H1 (cell line): Measurements from ENCODE around the gene NR2C2. TPM values are rescaled to one million over a fixed set of nuclear protein-coding genes. Genes with fewer than 3 reads are reported as not detected.
A peak's percentile ranks its signal among the peaks of the same experiment; 100 is the strongest.

Experiments
- CTCF ChIA-PET: fragments of 300-600 bp; sonication (Branson Sonifier 250); formaldehyde crosslinking; loops from one replicate; lab custom pipeline; 2021; ENCODE audit not compliant: partially characterized antibody; lab: Charles Lee
- POLR2A ChIA-PET: fragments of 300-600 bp; sonication (Branson Sonifier 250); formaldehyde crosslinking; loops from one replicate; lab custom pipeline; 2021; ENCODE audit warnings: inconsistent platforms; ENCODE audit not compliant: partially characterized antibody; lab: Charles Lee
- DNase-seq, 2 experiments: peaks; one replicate each; pipeline versions ENCODE4 v3.0.0 to v3.0.0-alpha.2; 2010 to 2022; ENCODE audit warnings: low spot score in 2 of 2, low read depth in 1 of 2, mixed read lengths in 1 of 2
- FAIRE-seq: peaks from 2 replicates; lab custom pipeline; 2011; peaks lifted over from hg19 to GRCh38; lab: Jason Lieb, UNC
- H2AFZ ChIP-seq: 2 replicates; pipeline ENCODE4 v1.8.1; 2012; ENCODE audit warnings: low read length, inconsistent platforms
- H2AK5ac ChIP-seq: 2 replicates; pipeline ENCODE4 v1.6.1; 2013; ENCODE audit warnings: low read depth, low read length
- H2BK120ac ChIP-seq: replicated peaks from 2 replicates; pipeline ENCODE3; 2013; ENCODE audit warnings: low read depth, low read length, inconsistent platforms
- H2BK12ac ChIP-seq: 2 replicates; pipeline ENCODE4 v1.6.1; 2013; ENCODE audit warnings: low read depth, low read length
- H2BK15ac ChIP-seq: 2 replicates; pipeline ENCODE4 v1.6.1; 2013; ENCODE audit warnings: low read length
- H2BK20ac ChIP-seq: 2 replicates; pipeline ENCODE4 v1.6.1; 2013; ENCODE audit warnings: low read length
- H2BK5ac ChIP-seq: 2 replicates; pipeline ENCODE4 v1.6.1; 2013; ENCODE audit warnings: low read depth, low read length
- H3K14ac ChIP-seq: 2 replicates; pipeline ENCODE4 v1.6.1; 2013; ENCODE audit warnings: inconsistent platforms; ENCODE audit not compliant: insufficient read length
- H3K18ac ChIP-seq: 2 replicates; pipeline ENCODE4 v1.6.1; 2013; ENCODE audit warnings: low read length; ENCODE audit errors: extremely low read depth
- H3K23ac ChIP-seq: 2 replicates; pipeline ENCODE4 v1.6.1; 2013; ENCODE audit warnings: inconsistent platforms; ENCODE audit not compliant: insufficient read length
- H3K23me2 ChIP-seq: 2 replicates; pipeline ENCODE4 v1.6.1; 2013; ENCODE audit warnings: low read depth, low read length
- H3K27ac ChIP-seq: 2 replicates; pipeline ENCODE4 v1.6.1; 2011; ENCODE audit warnings: low read depth, low read length, inconsistent platforms
- H3K27me3 ChIP-seq, 4 experiments: replicated peaks in 1 of 4; 1 replicate in 1 of 4; 2 replicates in 3 of 4; pipeline versions ENCODE4 v1.6.1 to v1.8.1; 2011 to 2013; ENCODE audit warnings: low read length in 3 of 4, mild to moderate bottlenecking in 3 of 4, inconsistent platforms in 2 of 4, mixed read lengths in 2 of 4, moderate library complexity in 1 of 4; ENCODE audit not compliant: control insufficient read depth in 3 of 4, insufficient read depth in 3 of 4; ENCODE audit errors: extremely low read depth in 1 of 4
- H3K36me3 ChIP-seq, 4 experiments: 2 replicates each; pipeline versions ENCODE4 v1.6.1 to v1.8.1; 2011 to 2013; ENCODE audit warnings: mild to moderate bottlenecking in 4 of 4, low read length in 3 of 4, moderate library complexity in 2 of 4, control low read depth in 1 of 4, inconsistent platforms in 1 of 4; ENCODE audit not compliant: insufficient read depth in 4 of 4, control insufficient read depth in 2 of 4
- H3K4ac ChIP-seq: replicated peaks from 2 replicates; pipeline ENCODE3; 2013; ENCODE audit warnings: low read length, low read depth, mixed read lengths, inconsistent platforms; ENCODE audit not compliant: insufficient read length
- H3K4me1 ChIP-seq, 4 experiments: replicated peaks in 1 of 4; 1 replicate in 1 of 4; 2 replicates in 3 of 4; pipeline versions ENCODE4 v1.6.1 to v1.8.1; 2011 to 2013; ENCODE audit warnings: low read length in 3 of 4, inconsistent platforms in 2 of 4, mixed read lengths in 1 of 4; ENCODE audit not compliant: insufficient read depth in 4 of 4, control insufficient read depth in 3 of 4
- H3K4me2 ChIP-seq, 2 experiments: 2 replicates each; pipeline versions ENCODE4 v1.6.1 to v1.8.1; 2011 to 2013; ENCODE audit warnings: low read depth in 2 of 2, low read length in 2 of 2, control low read depth in 1 of 2, inconsistent platforms in 1 of 2, mild to moderate bottlenecking in 1 of 2; ENCODE audit not compliant: insufficient read depth in 1 of 2
- H3K4me3 ChIP-seq, 4 experiments: fragments of 200-600, 300-600 bp in 1 of 4; sonication (generic), shearing (Covaris generic), sonication (Bioruptor Twin) in 1 of 4; 2 replicates each; pipeline versions ENCODE4 v1.5.1 to v1.8.1; 2011 to 2016; ENCODE audit warnings: low read length in 4 of 4, low read depth in 3 of 4, control low read depth in 2 of 4, inconsistent platforms in 2 of 4, mild to moderate bottlenecking in 2 of 4, mixed read lengths in 1 of 4, moderate library complexity in 1 of 4; ENCODE audit not compliant: insufficient read depth in 2 of 4; ENCODE audit errors: extremely low read depth in 1 of 4
- H3K56ac ChIP-seq: replicated peaks from 2 replicates; pipeline ENCODE3; 2013; ENCODE audit warnings: low read depth, mild to moderate bottlenecking, mixed read lengths, low read length, inconsistent platforms; ENCODE audit not compliant: insufficient read length
- H3K79me1 ChIP-seq: 2 replicates; pipeline ENCODE4 v1.6.1; 2013; ENCODE audit warnings: low read depth, low read length, control low read depth
- H3K79me2 ChIP-seq, 2 experiments: 2 replicates each; pipeline versions ENCODE4 v1.6.1 to v1.8.1; 2012 to 2013; ENCODE audit warnings: low read length in 2 of 2, mild to moderate bottlenecking in 2 of 2, inconsistent platforms in 1 of 2; ENCODE audit not compliant: insufficient read depth in 2 of 2, control insufficient read depth in 1 of 2
- H3K9ac ChIP-seq, 4 experiments: replicated peaks in 1 of 4; 1 replicate in 1 of 4; 2 replicates in 3 of 4; pipeline versions ENCODE4 v1.6.1 to v1.8.1; 2011 to 2013; ENCODE audit warnings: low read depth in 3 of 4, low read length in 3 of 4, control low read depth in 2 of 4, mild to moderate bottlenecking in 2 of 4, moderate library complexity in 2 of 4, inconsistent platforms in 1 of 4; ENCODE audit errors: extremely low read depth in 1 of 4
- H3K9me3 ChIP-seq, 2 experiments: 2 replicates each; pipeline versions ENCODE4 v1.6.1 to v1.8.1; 2012 to 2013; ENCODE audit warnings: mild to moderate bottlenecking in 2 of 2, moderate library complexity in 2 of 2, control low read depth in 1 of 2, inconsistent platforms in 1 of 2, low read depth in 1 of 2, low read length in 1 of 2, mixed read lengths in 1 of 2; ENCODE audit not compliant: insufficient read depth in 2 of 2
- H4K20me1 ChIP-seq, 2 experiments: replicated peaks in 1 of 2; 2 replicates each; pipeline versions ENCODE3 to v1.8.1; 2011 to 2013; ENCODE audit warnings: inconsistent platforms in 2 of 2, low read length in 2 of 2, mild to moderate bottlenecking in 1 of 2; ENCODE audit not compliant: insufficient read depth in 2 of 2, control insufficient read depth in 1 of 2
- H4K5ac ChIP-seq: 2 replicates; pipeline ENCODE4 v1.6.1; 2013; ENCODE audit warnings: low read length, low read depth, mixed read lengths, inconsistent platforms; ENCODE audit not compliant: insufficient read length
- H4K8ac ChIP-seq: 2 replicates; pipeline ENCODE4 v1.8.0; 2013; ENCODE audit warnings: mild to moderate bottlenecking, moderate library complexity, low read length, inconsistent platforms; ENCODE audit not compliant: insufficient read depth; ENCODE audit errors: extremely low read depth
- H4K91ac ChIP-seq: replicated peaks from 2 replicates; pipeline ENCODE3; 2013; ENCODE audit warnings: low read length, mixed read lengths, inconsistent platforms; ENCODE audit not compliant: insufficient read length
- MAX ChIP-seq: IDR thresholded peaks from 2 replicates; pipeline ENCODE4 v1.6.1; 2012; ENCODE audit warnings: inconsistent platforms
- PHF8 ChIP-seq: fragments of 200-600 bp; sonication (generic); conservative IDR thresholded peaks from 2 replicates; pipeline ENCODE4 v1.7.1; 2012; ENCODE audit warnings: low read depth, mild to moderate bottlenecking, inconsistent platforms, low read length, moderate library complexity
- POLR2AphosphoS5 ChIP-seq: IDR thresholded peaks from 2 replicates; pipeline ENCODE4 v1.6.1; 2011; ENCODE audit warnings: low read depth, low read length
- SIX5 ChIP-seq: IDR thresholded peaks from 2 replicates; pipeline ENCODE4 v1.6.1; 2011; ENCODE audit warnings: mild to moderate bottlenecking, low read depth, low read length
- SUZ12 ChIP-seq: fragments of 200-600 bp; sonication (generic); IDR thresholded peaks from 2 replicates; pipeline ENCODE4 v1.6.1; 2012; ENCODE audit warnings: mild to moderate bottlenecking, inconsistent platforms, low read length, moderate library complexity, mixed read lengths
- WGBS, 2 experiments: shearing (Covaris generic) in 1 of 2; methylation state at CpG; one replicate each; pipeline versions ENCODE4 v1.1.6 to v1.1.7; 2013 to 2015; ENCODE audit warnings: low lambda C conversion rate in 2 of 2, mixed read lengths in 2 of 2, inconsistent platforms in 1 of 2, low coverage in 1 of 2, missing lambda C conversion rate in 1 of 2; ENCODE audit not compliant: insufficient replicate concordance in 2 of 2, insufficient coverage in 1 of 2, insufficient read length in 1 of 2; ENCODE audit errors: extremely low coverage in 1 of 2, missing lambda C conversion rate in 1 of 2; 5-methylcytosine and 5-hydroxymethylcytosine counted together
- polyA plus RNA-seq, 7 experiments: library from polyadenylated mRNA; depleted of rRNA in 3 of 7; stranded (reverse) in 5 of 7; unstranded in 2 of 7; fragments of >200 nt in 5 of 7; fragments of 200-250 nt in 2 of 7; gene quantifications; 1 replicate in 5 of 7; 2 replicates in 1 of 7; 4 replicates in 1 of 7; pipeline versions ENCODE4 v1.2.1 to v1.2.3, GENCODE V29; 2011 to 2013; ENCODE audit warnings: missing spikeins in 2 of 7, mixed read lengths in 2 of 7
- total RNA-seq: library from RNA; stranded (reverse); fragmentation: NEBNext Ultra II Directional; extraction: Animal tissue kit (Norgen Biotek cat#: 25700); gene quantifications from 2 replicates; pipeline ENCODE4 v1.2.1, GENCODE V29; 2021

NR2C2 gene
- total and polyA plus RNA-seq, 2 of the 8 experiments (the other 6 are each of a cell fraction or from before 2014, with no cell fraction given) = 16.6 to 44.4 TPM

- H3K4me3 ChIP-seq = peak overlapping the region; percentile 92 to 99 (median 95)
- CTCF ChIA-PET = interaction anchor here (0.9 to 1.1 kb wide), 3 partner anchors 20 to 165 kb away, joined by 3 to 6 read pairs (median 4); no protein-coding TSS in a partner anchor
- H3K23me2 ChIP-seq = no peaks in the 10 kb centered on the region
- no peaks in the 10 kb centered on the region for H3K27me3 ChIP-seq
- DNase-seq (no peak), FAIRE-seq (no peak)
- peak overlapping the region in 3 of 4 experiments; percentile 94 to 96 (median 95); a peak in 6 of 7 replicates for H3K9ac ChIP-seq
- H3K9me3 ChIP-seq = no peaks in the 10 kb centered on the region
- H2AK5ac ChIP-seq = no peak overlapping the region
- H3K4me2 ChIP-seq = peak overlapping the region; percentile 71 to 84
- H3K18ac ChIP-seq = no peak overlapping the region
- H2BK15ac ChIP-seq = 0 out of 2 replicates have a peak overlapping the region, but pooled peaks have one; percentile 37
- peak overlapping the region; percentile 89; the same call in 1 of the 2 replicates for H4K8ac ChIP-seq
- TF ChIP-seq MAX (no peak), SIX5 (no peak), PHF8 (no peak), POLR2AphosphoS5 (no peak), SUZ12 (no peak)
- no peak overlapping the region for H2BK12ac ChIP-seq
- 6% methylated on average over 8 of the region's 8 CpGs; no CpG with 5 or more reads in 1 of the 2 experiments for WGBS, 2 experiments
- no peak overlapping the region for H2AFZ ChIP-seq
- peak overlapping the region; percentile 94 for H3K27ac ChIP-seq
- no peak overlapping the region for H2BK20ac ChIP-seq
- H3K14ac ChIP-seq = no peak overlapping the region
- H3K23ac ChIP-seq = no peak overlapping the region
- H3K36me3 ChIP-seq = peaks cover 13 to 35% (median 18%) of the 10 kb centered on the region in 4 experiments
- no peak overlapping the region for H3K4ac ChIP-seq
- H3K4me1 ChIP-seq = peaks cover 4 to 10% (median 5%) of the 10 kb centered on the region in 4 experiments; a peak in 4 of 7 replicates
- peaks cover 8% of the 10 kb centered on the region for H3K79me1 ChIP-seq
- H3K79me2 ChIP-seq = peaks cover 34 to 75% of the 10 kb centered on the region in 2 experiments
- no peak overlapping the region for H4K5ac ChIP-seq
- H4K91ac ChIP-seq = no peak overlapping the region
- H4K20me1 ChIP-seq = peaks cover 5 to 16% of the 10 kb centered on the region in 2 experiments
- peak overlapping the region; percentile 92 for H2BK5ac ChIP-seq
- H2BK120ac ChIP-seq = no peak overlapping the region
- POLR2A ChIA-PET = interaction anchor here (0.7 to 2.4 kb wide), 16 partner anchors 9 to 295 kb away, joined by 3 to 22 read pairs (median 4); partner anchors contain the start of gene CCDC174
- peak overlapping the region; percentile 75 for H3K56ac ChIP-seq
Observed at GRCh38 chr3:14946739-14947099, 664 bp upstream of the NR2C2 start.
